OCI-LY7 (cell line): Measurements from ENCODE around the gene OR5B21. TPM values are rescaled to one million over a fixed set of nuclear protein-coding genes. Genes with fewer than 3 reads are reported as not detected.

Experiments used
- Bru-seq: library from RNA; stranded (reverse); fragments of 400-500 nt; gene quantifications from one replicate; lab custom pipeline; 2021; lab: Mats Ljungman, UMichigan
- BruChase-seq, 2 experiments: library from RNA; stranded (reverse); fragments of 400-500 nt; gene quantifications; one replicate each; lab custom pipeline; 2021; lab: Mats Ljungman, UMichigan
- BruUV-seq: library from RNA; stranded (reverse); fragments of 400-500 nt; replicated peaks from 2 replicates; lab custom pipeline; 2021; lab: Mats Ljungman, UMichigan
- CTCF ChIA-PET: fragments of 300-600 bp; sonication (Branson Sonifier 250); formaldehyde crosslinking; loops from one replicate; lab custom pipeline; 2022; ENCODE audit warnings: antibody characterized with exemption; ENCODE audit not compliant: unreplicated experiment; lab: Charles Lee
- POLR2A ChIA-PET: fragments of 300-600 bp; sonication (Branson Sonifier 250); formaldehyde crosslinking; loops from one replicate; lab custom pipeline; 2022; ENCODE audit warnings: antibody characterized with exemption; lab: Charles Lee
- DNase-seq: peaks from one replicate; pipeline ENCODE4 v3.0.0-alpha.2; 2015; ENCODE audit warnings: low spot score
- H2AFZ ChIP-seq: fragments of 200-600 bp; sonication (generic), shearing (Covaris generic); 2 replicates; pipeline ENCODE4 v1.6.1; 2014; ENCODE audit warnings: mild to moderate bottlenecking, antibody characterized with exemption, low read length, moderate library complexity
- H3K27ac ChIP-seq: fragments of 200-600 bp; sonication (generic); 2 replicates; pipeline ENCODE4 v1.5.1; 2014; ENCODE audit warnings: mixed run types, low read depth, mild to moderate bottlenecking, moderate library complexity, low read length, inconsistent platforms; ENCODE audit not compliant: poor library complexity, severe bottlenecking
- H3K36me3 ChIP-seq: fragments of 200-600 bp; sonication (generic); 2 replicates; pipeline ENCODE4 v1.6.1; 2014; ENCODE audit warnings: mild to moderate bottlenecking, antibody characterized with exemption, low read length, moderate library complexity, mixed read lengths; ENCODE audit not compliant: insufficient read depth
- H3K4me1 ChIP-seq: fragments of 200-600 bp; sonication (generic); 2 replicates; pipeline ENCODE4 v1.5.1; 2014; ENCODE audit warnings: mild to moderate bottlenecking, low read length; ENCODE audit not compliant: insufficient read depth, poor library complexity, severe bottlenecking
- H3K4me2 ChIP-seq: fragments of 200-600 bp; sonication (generic); 2 replicates; pipeline ENCODE4 v1.6.1; 2014; ENCODE audit warnings: mild to moderate bottlenecking, low read length
- H3K4me3 ChIP-seq: fragments of 200-600 bp; sonication (generic); 2 replicates; pipeline ENCODE4 v1.5.1; 2014; ENCODE audit warnings: mild to moderate bottlenecking, low read depth, low read length; ENCODE audit not compliant: poor library complexity, severe bottlenecking
- H3K79me2 ChIP-seq: fragments of 200-600 bp; sonication (generic); 2 replicates; pipeline ENCODE4 v1.6.1; 2016; ENCODE audit warnings: low read depth, mild to moderate bottlenecking, low read length, moderate library complexity, mixed read lengths; ENCODE audit not compliant: insufficient read depth
- H3K9me2 ChIP-seq: fragments of 200-600 bp; sonication (generic); 2 replicates; pipeline ENCODE4 v1.6.1; 2016; ENCODE audit warnings: mild to moderate bottlenecking, low read length, mixed read lengths; ENCODE audit not compliant: insufficient read depth
- H3K9me3 ChIP-seq: fragments of 200-600 bp; sonication (generic); 2 replicates; pipeline ENCODE4 v1.6.1; 2014; ENCODE audit warnings: mild to moderate bottlenecking, mixed run types, low read length, mixed read lengths
- H4K20me1 ChIP-seq: fragments of 200-600 bp; sonication (generic); 2 replicates; pipeline ENCODE4 v1.6.1; 2014; ENCODE audit warnings: mild to moderate bottlenecking, antibody characterized with exemption, low read length, moderate library complexity, mixed read lengths; ENCODE audit not compliant: insufficient read depth
- EZH2phosphoT487 ChIP-seq: fragments of 200-600 bp; sonication (generic); IDR thresholded peaks from 2 replicates; pipeline ENCODE4 v1.6.1; 2018; ENCODE audit warnings: low read depth, borderline replicate concordance, mild to moderate bottlenecking, mixed run types, antibody characterized with exemption, low read length, moderate library complexity, mixed read lengths
- intact Hi-C: fragments of 100-400 bp; cut with micrococcal nuclease; formaldehyde crosslinking; loops from one replicate; pipeline ENCODE4 v1.10.0; 2022; ENCODE audit not compliant: unreplicated experiment
- long read RNA-seq: library from polyadenylated mRNA; stranded (forward); transcript quantifications from one replicate; pipeline ENCODE4 v2.0.0, GENCODE V29; 2022
- total RNA-seq, 2 experiments: library from RNA; depleted of rRNA in 1 of 2; stranded (reverse); fragments of >200 nt in 1 of 2; shearing (Covaris generic) in 1 of 2; gene quantifications; 2 replicates each; pipeline ENCODE4 v1.2.3, GENCODE V29; 2014 to 2022
- TF ChIP-seq, protein P1 (sequence below): fragments of 200-600 bp; sonication (generic); conservative IDR thresholded peaks from 2 replicates; pipeline ENCODE4 v1.5.1; 2014; ENCODE audit warnings: mild to moderate bottlenecking, antibody characterized with exemption, low read length, moderate library complexity, mixed read lengths

OR5B21 gene
- not detected in 2 replicates for total RNA-seq (2014; rRNA removed; shearing (Covaris generic))
- 0.48 and 0.55 TPM in 2 replicates for total RNA-seq (2022)
- Bru-seq, nascent RNA: percentile 29 among the genes with signal in this experiment
- BruChase-seq, experiment 1, labeled RNA remaining after a 6-hour chase: percentile 36 among the genes with signal in this experiment
- BruChase-seq, experiment 2, labeled RNA remaining after a 2-hour chase: percentile 44 among the genes with signal in this experiment
- long read RNA-seq: 0 reads

DNA sequence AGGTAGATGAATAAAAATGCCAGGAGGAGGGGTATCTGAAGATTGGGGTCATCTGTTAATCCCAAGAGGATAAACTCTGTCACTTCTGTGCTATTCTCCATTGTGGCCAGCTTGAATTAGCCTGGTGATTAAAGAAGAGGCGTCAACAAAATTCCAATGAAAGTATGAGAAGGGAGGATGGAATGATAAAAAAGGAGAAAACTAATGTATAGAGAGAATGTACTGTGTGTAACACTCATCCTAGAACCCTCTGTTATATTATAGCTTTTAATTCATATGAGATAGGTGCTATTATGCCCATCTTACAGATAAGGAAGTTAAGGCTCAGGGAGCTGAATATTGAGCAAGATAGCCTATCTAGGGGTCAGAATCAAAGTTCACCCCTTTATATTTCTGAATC, at the start of gene OR5B21:
OR5B21 (minus strand) TSS at position 101 of the 400 bp plus-strand sequence; CDS start at position 101, 0 bp downstream.
- intact Hi-C loops: no loop called here
- POLR2A ChIA-PET: no interaction called here
- H2AFZ ChIP-seq: no peak within 1 kb of the TSS

DNA sequence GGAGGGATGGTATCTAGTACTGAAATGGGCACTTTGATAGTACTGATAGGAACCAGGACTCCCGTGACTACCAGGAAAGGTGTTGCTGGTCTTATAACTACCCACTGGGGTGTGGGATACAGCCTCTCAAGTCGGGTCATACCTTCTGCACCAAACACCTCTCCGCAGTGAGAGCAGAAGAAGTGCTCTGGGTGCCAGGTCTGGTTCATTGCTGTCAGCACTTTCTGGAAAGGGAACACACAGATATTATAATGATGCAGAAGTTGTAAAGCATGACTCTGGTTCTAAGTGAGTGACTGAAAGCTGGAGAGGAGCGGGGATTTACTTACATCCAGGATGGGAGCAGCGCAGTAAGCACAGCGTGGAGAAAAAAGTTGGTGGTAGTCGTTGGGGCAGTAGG, 41.7 kb upstream of the OR5B21 start:
- no peak overlapping the region for H3K4me3 ChIP-seq
- no peaks in the 10 kb centered on the region for H3K9me3 ChIP-seq
- intact Hi-C loops: no loop called here
- TF ChIP-seq, protein P1, sequence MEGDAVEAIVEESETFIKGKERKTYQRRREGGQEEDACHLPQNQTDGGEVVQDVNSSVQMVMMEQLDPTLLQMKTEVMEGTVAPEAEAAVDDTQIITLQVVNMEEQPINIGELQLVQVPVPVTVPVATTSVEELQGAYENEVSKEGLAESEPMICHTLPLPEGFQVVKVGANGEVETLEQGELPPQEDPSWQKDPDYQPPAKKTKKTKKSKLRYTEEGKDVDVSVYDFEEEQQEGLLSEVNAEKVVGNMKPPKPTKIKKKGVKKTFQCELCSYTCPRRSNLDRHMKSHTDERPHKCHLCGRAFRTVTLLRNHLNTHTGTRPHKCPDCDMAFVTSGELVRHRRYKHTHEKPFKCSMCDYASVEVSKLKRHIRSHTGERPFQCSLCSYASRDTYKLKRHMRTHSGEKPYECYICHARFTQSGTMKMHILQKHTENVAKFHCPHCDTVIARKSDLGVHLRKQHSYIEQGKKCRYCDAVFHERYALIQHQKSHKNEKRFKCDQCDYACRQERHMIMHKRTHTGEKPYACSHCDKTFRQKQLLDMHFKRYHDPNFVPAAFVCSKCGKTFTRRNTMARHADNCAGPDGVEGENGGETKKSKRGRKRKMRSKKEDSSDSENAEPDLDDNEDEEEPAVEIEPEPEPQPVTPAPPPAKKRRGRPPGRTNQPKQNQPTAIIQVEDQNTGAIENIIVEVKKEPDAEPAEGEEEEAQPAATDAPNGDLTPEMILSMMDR: no peak
- no peak for TF ChIP-seq EZH2phosphoT487
- H3K27ac ChIP-seq: no peak overlapping the region
- no peak overlapping the region for H3K4me2 ChIP-seq
- no peak for DNase-seq
- no peaks in the 10 kb centered on the region for H3K9me2 ChIP-seq
- no peaks in the 10 kb centered on the region for H3K4me1 ChIP-seq
- H2AFZ ChIP-seq: no peak overlapping the region
- ChIA-PET CTCF (no interaction called here), POLR2A (no interaction called here)
- H4K20me1 ChIP-seq: 0 out of 2 replicates have a peak, but pooled peaks cover 3% of the 10 kb centered on the region
- H3K36me3 ChIP-seq: peaks cover 100% of the 10 kb centered on the region
- H3K79me2 ChIP-seq: peaks cover 3% of the 10 kb centered on the region; the same call in 1 of the 2 replicates
- no TSS peak for BruUV-seq

More for the DNA sequence above, at the start of gene OR5B21:
- DNase-seq: no peak
- Histone ChIP-seq H3K36me3 (no peaks in the 10 kb centered on the region), H3K27ac (no peak within 1 kb of the TSS), H3K79me2 (no peaks in the 10 kb centered on the region), H3K4me3 (no peak within 1 kb of the TSS), H3K4me2 (peak within 1 kb of the TSS; percentile 25), H3K9me3 (no peaks in the 10 kb centered on the region), H3K4me1 (peaks cover 16% of the 10 kb centered on the region), H4K20me1 (no peaks in the 10 kb centered on the region), H3K9me2 (no peaks in the 10 kb centered on the region)
- CTCF ChIA-PET: interaction anchor here (1.0 kb wide), 1 partner anchor 67 kb away, joined by 3 read pairs; the partner anchor contains the start of gene LPXN
- TF ChIP-seq, protein P1: no peak
- no peak for TF ChIP-seq EZH2phosphoT487
- BruUV-seq: no TSS peak

DNA sequence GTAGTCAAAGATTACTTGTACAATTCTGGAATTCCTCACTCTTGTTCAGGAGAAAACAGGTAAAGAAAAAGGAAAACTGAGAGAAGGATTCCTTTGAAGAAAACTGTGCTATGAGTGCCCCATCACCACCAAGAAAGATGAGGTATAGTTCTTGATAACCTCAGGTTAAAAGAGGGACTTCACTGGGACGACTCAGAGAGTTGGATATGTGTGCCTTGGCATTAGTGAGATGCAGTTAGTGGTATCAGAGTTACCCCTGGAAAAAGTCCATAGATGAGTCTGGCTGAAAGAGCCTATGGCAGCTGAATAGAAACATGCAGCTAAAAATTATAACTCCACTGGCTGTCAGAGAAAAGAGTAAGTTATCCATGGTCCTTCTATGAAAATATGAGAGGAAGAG, 38.9 kb upstream of the OR5B21 start:
- Histone ChIP-seq H3K4me2 (no peak overlapping the region), H3K4me3 (no peak overlapping the region), H2AFZ (no peak overlapping the region), H3K79me2 (no peaks in the 10 kb centered on the region; the same call in 1 of the 2 replicates), H3K9me3 (no peaks in the 10 kb centered on the region), H3K4me1 (no peaks in the 10 kb centered on the region), H4K20me1 (no peaks in the 10 kb centered on the region), H3K36me3 (peaks cover 98% of the 10 kb centered on the region), H3K27ac (no peak overlapping the region), H3K9me2 (no peaks in the 10 kb centered on the region)
- ChIA-PET POLR2A (no interaction called here), CTCF (no interaction called here)
- intact Hi-C loops: no loop called here
- no peak for TF ChIP-seq EZH2phosphoT487
- TF ChIP-seq, protein P1: no peak
- no TSS peak for BruUV-seq
- DNase-seq: no peak
